A549 (cell line): ENCODE measurements around the gene PHAF1. TPM values are rescaled to one million over a fixed set of nuclear protein-coding genes. Genes with fewer than 3 reads are reported as not detected.
A peak's percentile ranks its signal among the peaks of the same experiment; 100 is the strongest.

Experiments used
- ATAC-seq, 2 experiments: fragments of 200-7000 bp in 1 of 2; fragments of >200 bp in 1 of 2; cut with Nextera tagmentation in 1 of 2; cut with Tn5 transposase in 1 of 2; 3 replicates each; pipeline versions ENCODE4 v1.8.0 to v1.9.1; 2018 to 2020; ENCODE audit warnings: mild to moderate bottlenecking in 1 of 2, moderate library complexity in 1 of 2
- CTCF ChIA-PET: fragments of 300-600 bp; sonication (Branson Sonifier 250); formaldehyde crosslinking; extraction: SDS; loops from one replicate; lab custom pipeline; 2021; ENCODE audit warnings: antibody characterized with exemption, inconsistent platforms; lab: Yijun Ruan, JAX
- POLR2A ChIA-PET: fragments of 350-600 bp; formaldehyde crosslinking; extraction: SDS; loops from one replicate; lab custom pipeline; 2021; ENCODE audit warnings: antibody characterized with exemption, inconsistent platforms; lab: Yijun Ruan, JAX
- DNase-seq, 2 experiments: peaks; one replicate each; pipeline versions ENCODE4 v3.0.0 to v3.0.0-alpha.2; 2011 to 2016; ENCODE audit warnings: low read depth in 1 of 2, low spot score in 1 of 2
- FAIRE-seq: peaks from 2 replicates; lab custom pipeline; 2011; peaks lifted over from hg19 to GRCh38; lab: Jason Lieb, UNC
- H3K27ac ChIP-seq, 2 experiments: fragments of >200 bp; sonication (Bioruptor Twin); formaldehyde crosslinking; 3 replicates each; pipeline ENCODE4 v1.5.1; 2016 to 2017
- H3K4me1 ChIP-seq: fragments of >200 bp; sonication (Bioruptor Twin); formaldehyde crosslinking; 3 replicates; pipeline ENCODE4 v1.6.1; 2016
- H3K4me2 ChIP-seq: fragments of >200 bp; sonication (Bioruptor Twin); formaldehyde crosslinking; 3 replicates; pipeline ENCODE4 v1.6.1; 2016
- H3K4me3 ChIP-seq: fragments of >200 bp; sonication (Bioruptor Twin); formaldehyde crosslinking; 3 replicates; pipeline ENCODE4 v1.5.1; 2016
- H3K9me3 ChIP-seq: fragments of >200 bp; sonication (Bioruptor Twin); formaldehyde crosslinking; 3 replicates; pipeline ENCODE4 v1.6.1; 2016
- ATOH8 ChIP-seq: fragments of 250-450 bp; sonication (Bioruptor Pico); IDR thresholded peaks from 2 replicates; pipeline ENCODE4 v1.5.0; 2020; ENCODE audit warnings: low read depth, mild to moderate bottlenecking, moderate library complexity
- BHLHE40 ChIP-seq: IDR thresholded peaks from 2 replicates; pipeline ENCODE4 v1.6.1; 2012; ENCODE audit warnings: low read depth, low read length, inconsistent platforms
- CBX8 ChIP-seq: fragments of 200-600 bp; sonication (generic); IDR thresholded peaks from 2 replicates; pipeline ENCODE4 v1.6.1; 2016
- CHD2 ChIP-seq: fragments of 150-350 bp; IDR thresholded peaks from 2 replicates; pipeline ENCODE4 v1.6.1; 2014; ENCODE audit warnings: low read length; ENCODE audit not compliant: partially characterized antibody
- CTCF ChIP-seq: fragments of >200 bp; sonication (Bioruptor Twin); formaldehyde crosslinking; IDR thresholded peaks from 3 replicates; pipeline ENCODE4 v1.5.1; 2016
- EHF ChIP-seq: fragments of 250-450 bp; sonication (Bioruptor Pico); IDR thresholded peaks from 2 replicates; pipeline ENCODE4 v1.5.0; 2020; ENCODE audit warnings: mild to moderate bottlenecking
- ELK1 ChIP-seq: fragments of 150-350 bp; IDR thresholded peaks from 2 replicates; pipeline ENCODE4 v1.6.1; 2014; ENCODE audit warnings: low read depth, mild to moderate bottlenecking, low read length
- HEYL ChIP-seq: fragments of 250-450 bp; sonication (Bioruptor Pico); IDR thresholded peaks from 2 replicates; pipeline ENCODE4 v1.8.0; 2021; ENCODE audit warnings: mild to moderate bottlenecking, moderate library complexity
- HOXA7 ChIP-seq: fragments of 250-450 bp; sonication (Bioruptor Pico); IDR thresholded peaks from 2 replicates; pipeline ENCODE4 v1.5.0; 2020; ENCODE audit warnings: mild to moderate bottlenecking, moderate library complexity
- HOXB5 ChIP-seq: fragments of 250-450 bp; sonication (Bioruptor Pico); IDR thresholded peaks from 2 replicates; pipeline ENCODE4 v1.5.0; 2020; ENCODE audit warnings: mild to moderate bottlenecking, moderate library complexity
- KDM1A ChIP-seq: fragments of 200-600 bp; sonication (generic); IDR thresholded peaks from 2 replicates; pipeline ENCODE4 v1.6.1; 2016; ENCODE audit warnings: low read depth, mild to moderate bottlenecking
- MAFK ChIP-seq: fragments of 450-650 bp; IDR thresholded peaks from 2 replicates; pipeline ENCODE4 v1.6.1; 2014; ENCODE audit not compliant: partially characterized antibody
- MYC ChIP-seq: IDR thresholded peaks from 2 replicates; pipeline ENCODE4 v1.6.1; 2012; ENCODE audit warnings: mild to moderate bottlenecking, inconsistent platforms, low read length, improper control_type of control experiment, borderline replicate concordance
- NFE2L2 ChIP-seq: fragments of 150-350 bp; conservative IDR thresholded peaks from 2 replicates; pipeline ENCODE4 v1.6.1; 2014; ENCODE audit warnings: low read length
- PBX3 ChIP-seq: IDR thresholded peaks from 2 replicates; pipeline ENCODE4 v1.6.1; 2012
- POLR2AphosphoS2 ChIP-seq: conservative IDR thresholded peaks from 2 replicates; pipeline ENCODE4 v1.6.1; 2012; ENCODE audit warnings: low read length, improper control_type of control experiment, inconsistent platforms
- RAD21 ChIP-seq, 2 experiments: fragments of >200 bp in 1 of 2; sonication (Bioruptor Twin) in 1 of 2; formaldehyde crosslinking in 1 of 2; IDR thresholded peaks in 1 of 2; conservative IDR thresholded peaks in 1 of 2; 2 replicates in 1 of 2; 3 replicates in 1 of 2; pipeline ENCODE4 v1.6.1; 2012 to 2018; ENCODE audit warnings: inconsistent platforms in 1 of 2
- REST ChIP-seq: fragments of 200-600 bp; sonication (generic); IDR thresholded peaks from 2 replicates; pipeline ENCODE4 v1.6.1; 2016; ENCODE audit warnings: antibody characterized with exemption, mild to moderate bottlenecking, moderate library complexity
- RNF2 ChIP-seq: fragments of 200-600 bp; sonication (generic); IDR thresholded peaks from 2 replicates; pipeline ENCODE4 v1.6.1; 2016; ENCODE audit warnings: low read depth, mild to moderate bottlenecking, antibody characterized with exemption, moderate library complexity, borderline replicate concordance
- TFCP2L1 ChIP-seq: fragments of 250-450 bp; sonication (Bioruptor Pico); IDR thresholded peaks from 2 replicates; pipeline ENCODE4 v1.5.0; 2021; ENCODE audit warnings: mild to moderate bottlenecking
- USF2 ChIP-seq: fragments of 450-650 bp; IDR thresholded peaks from 2 replicates; pipeline ENCODE4 v1.6.1; 2014; ENCODE audit warnings: antibody characterized with exemption
- ZC3H11A ChIP-seq: fragments of 450-650 bp; IDR thresholded peaks from 2 replicates; pipeline ENCODE4 v1.6.1; 2014; ENCODE audit warnings: antibody characterized with exemption, mild to moderate bottlenecking
- ZNF302 ChIP-seq: fragments of 250-450 bp; sonication (Bioruptor Pico); IDR thresholded peaks from 2 replicates; pipeline ENCODE4 v1.9.0; 2021; ENCODE audit warnings: inconsistent platforms, mild to moderate bottlenecking, moderate library complexity
- WGBS: methylation state at CpG from one replicate; pipeline ENCODE4 v1.1.6; 2017; ENCODE audit errors: missing lambda C conversion rate; 5-methylcytosine and 5-hydroxymethylcytosine counted together
- polyA plus RNA-seq, 4 experiments: library from polyadenylated mRNA; depleted of rRNA in 3 of 4; stranded (reverse); fragments of >200 nt; fragmentation: RNase III in 1 of 4; extraction: RNeasy Plus Mini Kit Qiagen cat#74134 plus additional on column Dnase treatment in 1 of 4; gene quantifications; 2 replicates in 3 of 4; 3 replicates in 1 of 4; pipeline ENCODE4 v1.2.3, GENCODE V29; 2011 to 2017

The PHAF1 gene
- polyA plus RNA-seq, 2 of the 4 experiments (the other 2 are of a cell fraction), result 21.6 to 37.6 TPM

GRCh38 chr16:67108931-67109406 lies 772 bp upstream of the PHAF1 start:
- H3K4me3 ChIP-seq, result peak overlapping the region; percentile 89
- peak overlapping the region; percentile 95 for H3K4me2 ChIP-seq
- no peak for ATAC-seq
- ChIA-PET CTCF (interaction anchor here (0.9 to 1.7 kb wide), 2 partner anchors 46 to 91 kb away, joined by 3 to 5 read pairs; no protein-coding TSS in a partner anchor), POLR2A (no interaction called here)
- 92% methylated on average over 18 of the region's 18 CpGs for WGBS
- H3K27ac ChIP-seq, result peak overlapping the region; percentile 81 to 93
- no peaks in the 10 kb centered on the region for H3K9me3 ChIP-seq
- no peak for DNase-seq
- TF ChIP-seq KDM1A (no peak), HEYL (CRISPR knock-in tag) (no peak), ZNF302 (CRISPR knock-in tag) (no peak), ATOH8 (CRISPR knock-in tag) (no peak), MYC (no peak), BHLHE40 (no peak), NFE2L2 (no peak), CTCF (no peak), POLR2AphosphoS2 (no peak), RAD21 (conservative IDR thresholded peaks at IDR 0.05 in 1 of 2, IDR thresholded peaks at IDR 0.05 in 1 of 2) (no peak), REST (no peak)
- peaks cover 28% of the 10 kb centered on the region for H3K4me1 ChIP-seq
- FAIRE-seq, result no peak

GRCh38 chr16:67111951-67112444 lies 2.3 kb downstream of the PHAF1 start:
- Histone ChIP-seq H3K27ac (no peak overlapping the region), H3K9me3 (no peaks in the 10 kb centered on the region), H3K4me3 (no peak overlapping the region), H3K4me1 (peaks cover 50% of the 10 kb centered on the region), H3K4me2 (no peak overlapping the region; the same call in 2 of the 3 replicates)
- CTCF ChIA-PET, result interaction anchor here (1.0 to 3.4 kb wide), 11 partner anchors 11 to 217 kb away, joined by 3 to 17 read pairs (median 4); partner anchors contain the start of genes B3GNT9 and CES3
- no peak for DNase-seq
- FAIRE-seq, result no peak
- POLR2A ChIA-PET, result no interaction called here
- WGBS, result 80% methylated on average over 4 of the region's 4 CpGs
- ATAC-seq, result no peak
- no peak for TF ChIP-seq ZC3H11A
- TF ChIP-seq HOXB5 (CRISPR knock-in tag), result no peak
- TF ChIP-seq USF2, result no peak
- no peak for TF ChIP-seq ELK1
- no peak for TF ChIP-seq TFCP2L1 (CRISPR knock-in tag)
- no peak for TF ChIP-seq RNF2
- no peak for TF ChIP-seq MAFK
- TF ChIP-seq CBX8, result no peak
- TF ChIP-seq HOXA7 (CRISPR knock-in tag), result no peak
- TF ChIP-seq PBX3, result no peak
- no peak for TF ChIP-seq KDM1A
- TF ChIP-seq EHF (CRISPR knock-in tag), result no peak
- TF ChIP-seq REST, result no peak
- no peak for TF ChIP-seq CHD2
